WTC11 (cell line): Measurements from ENCODE around the gene WNT11. TPM values are rescaled to one million over a fixed set of nuclear protein-coding genes. Genes with fewer than 3 reads are reported as not detected.
A peak's percentile ranks its signal among the peaks of the same experiment; 100 is the strongest.

ENCODE experiments used
- ATAC-seq: fragments of 200-7000 bp; cut with Tn5 transposase; 2 replicates; pipeline ENCODE4 v1.10.0; 2021; ENCODE audit warnings: mild to moderate bottlenecking, moderate library complexity
- Bru-seq: library from RNA; stranded (reverse); fragments of 400-500 nt; gene quantifications from one replicate; lab custom pipeline; 2021; lab: Mats Ljungman, UMichigan
- CTCF ChIA-PET: fragments of 300-600 bp; sonication (Branson Sonifier 250); formaldehyde crosslinking; loops from one replicate; lab custom pipeline; 2021; ENCODE audit warnings: antibody characterized with exemption; lab: Charles Lee
- POLR2A ChIA-PET: fragments of 350-600 bp; sonication (Branson Sonifier 250); formaldehyde crosslinking; loops from one replicate; lab custom pipeline; 2021; ENCODE audit warnings: antibody characterized with exemption; lab: Charles Lee
- DNase-seq: peaks from one replicate; pipeline ENCODE4 v3.0.0; 2021; ENCODE audit warnings: low spot score
- H3K27ac Mint-ChIP-seq: 2 replicates; pipeline ENCODE4 v1.8.0; 2021; ENCODE audit warnings: mixed read lengths
- H3K27me3 Mint-ChIP-seq: 2 replicates; pipeline ENCODE4 v1.8.0; 2021; ENCODE audit warnings: low read depth, mild to moderate bottlenecking, moderate library complexity, mixed read lengths
- H3K36me3 Mint-ChIP-seq: 2 replicates; pipeline ENCODE4 v1.8.0; 2021; ENCODE audit warnings: mixed read lengths
- H3K4me1 Mint-ChIP-seq: 2 replicates; pipeline ENCODE4 v1.8.0; 2022; ENCODE audit warnings: mixed read lengths
- H3K4me3 Mint-ChIP-seq: 2 replicates; pipeline ENCODE4 v1.8.0; 2021; ENCODE audit warnings: mild to moderate bottlenecking, moderate library complexity, mixed read lengths
- H3K9me3 Mint-ChIP-seq: 2 replicates; pipeline ENCODE4 v1.8.0; 2021; ENCODE audit warnings: mixed read lengths
- ARID4B ChIP-seq: sonication (generic); formaldehyde crosslinking; IDR thresholded peaks from 2 replicates; pipeline ENCODE4 v1.8.0; 2023; ENCODE audit warnings: missing genetic modification reagents, mild to moderate bottlenecking, borderline replicate concordance
- ATF1 ChIP-seq: sonication (generic); formaldehyde crosslinking; IDR thresholded peaks from 2 replicates; pipeline ENCODE4 v1.8.1; 2023; ENCODE audit warnings: mild to moderate bottlenecking, moderate library complexity, missing genetic modification reagents
- ELF4 ChIP-seq: sonication (generic); formaldehyde crosslinking; IDR thresholded peaks from 2 replicates; pipeline ENCODE4 v1.8.1; 2022; ENCODE audit warnings: low read depth, mild to moderate bottlenecking, moderate library complexity, missing genetic modification reagents
- FOXJ3 ChIP-seq: sonication (generic); formaldehyde crosslinking; IDR thresholded peaks from 2 replicates; pipeline ENCODE4 v1.9.0; 2021; ENCODE audit warnings: missing genetic modification reagents, mild to moderate bottlenecking, borderline replicate concordance
- FOXK1 ChIP-seq: sonication (generic); formaldehyde crosslinking; IDR thresholded peaks from 2 replicates; pipeline ENCODE4 v1.8.0; 2022; ENCODE audit warnings: mild to moderate bottlenecking, moderate library complexity, missing genetic modification reagents
- FOXP1 ChIP-seq: sonication (generic); formaldehyde crosslinking; IDR thresholded peaks from 2 replicates; pipeline ENCODE4 v1.8.0; 2022; ENCODE audit warnings: missing genetic modification reagents, mild to moderate bottlenecking, moderate library complexity, borderline replicate concordance
- GABPB1 ChIP-seq: sonication (generic); formaldehyde crosslinking; IDR thresholded peaks from 2 replicates; pipeline ENCODE4 v1.8.1; 2023; ENCODE audit warnings: mild to moderate bottlenecking, missing genetic modification reagents
- HMGA2 ChIP-seq: fragments of 250-450 bp; sonication (Bioruptor Pico); IDR thresholded peaks from 2 replicates; pipeline ENCODE4 v1.4.0; 2021; ENCODE audit warnings: mild to moderate bottlenecking, moderate library complexity
- HMGXB4 ChIP-seq: sonication (generic); formaldehyde crosslinking; IDR thresholded peaks from 2 replicates; pipeline ENCODE4 v1.8.1; 2023; ENCODE audit warnings: mild to moderate bottlenecking, moderate library complexity, missing genetic modification reagents
- NFATC4 ChIP-seq: fragments of 250-450 bp; sonication (Bioruptor Pico); IDR thresholded peaks from 2 replicates; pipeline ENCODE4 v1.9.0; 2021; ENCODE audit warnings: mild to moderate bottlenecking
- NR2C2 ChIP-seq: sonication (generic); formaldehyde crosslinking; IDR thresholded peaks from 2 replicates; pipeline ENCODE4 v1.8.0; 2022; ENCODE audit warnings: mild to moderate bottlenecking, missing genetic modification reagents
- TP53 ChIP-seq: sonication (generic); formaldehyde crosslinking; IDR thresholded peaks from 2 replicates; pipeline ENCODE4 v1.8.1; 2023; ENCODE audit warnings: mild to moderate bottlenecking, missing genetic modification reagents
- ZNF219 ChIP-seq: sonication (generic); formaldehyde crosslinking; IDR thresholded peaks from 2 replicates; pipeline ENCODE4 v1.8.0; 2023; ENCODE audit warnings: missing genetic modification reagents, mild to moderate bottlenecking, borderline replicate concordance
- ZNF263 ChIP-seq: sonication (generic); formaldehyde crosslinking; IDR thresholded peaks from 2 replicates; pipeline ENCODE4 v1.8.1; 2022; ENCODE audit warnings: low read depth, mild to moderate bottlenecking, moderate library complexity, missing genetic modification reagents
- ZSCAN18 ChIP-seq: fragments of 250-450 bp; sonication (Bioruptor Pico); IDR thresholded peaks from 2 replicates; pipeline ENCODE4 v2.1.2; 2022; ENCODE audit warnings: mild to moderate bottlenecking, moderate library complexity
- long read RNA-seq, 3 experiments: library from RNA in 1 of 3; library from capped mRNA in 1 of 3; library from polyadenylated mRNA in 1 of 3; unstranded in 2 of 3; stranded (forward) in 1 of 3; transcript quantifications; one replicate each; pipeline ENCODE4 v2.0.0, GENCODE V29; 2021
- total RNA-seq: library from RNA; stranded (reverse); gene quantifications from 3 replicates; pipeline ENCODE4 v1.2.3, GENCODE V29; 2021
- TF ChIP-seq, protein P1 (sequence below): fragments of 250-450 bp; sonication (Bioruptor Pico); IDR thresholded peaks from 2 replicates; pipeline ENCODE4 v1.9.0; 2021; ENCODE audit warnings: moderate library complexity, mild to moderate bottlenecking, inconsistent platforms, borderline replicate concordance
- TF ChIP-seq, protein P2 (sequence below): sonication (generic); formaldehyde crosslinking; IDR thresholded peaks from 2 replicates; pipeline ENCODE4 v1.8.0; 2022; ENCODE audit warnings: missing genetic modification reagents
- TF ChIP-seq, protein P3 (sequence below): fragments of 250-450 bp; sonication (Bioruptor Pico); IDR thresholded peaks from 2 replicates; pipeline ENCODE4 v1.9.0; 2021; ENCODE audit warnings: mild to moderate bottlenecking
- TF ChIP-seq, protein P4 (sequence below): sonication (generic); formaldehyde crosslinking; IDR thresholded peaks from 2 replicates; pipeline ENCODE4 v1.8.0; 2023; ENCODE audit warnings: missing genetic modification reagents
- TF ChIP-seq, protein P5 (sequence below): sonication (generic); formaldehyde crosslinking; IDR thresholded peaks from 2 replicates; pipeline ENCODE4 v1.8.1; 2022; ENCODE audit warnings: mild to moderate bottlenecking, moderate library complexity, missing genetic modification reagents
- TF ChIP-seq, protein P6 (sequence below): sonication (generic); formaldehyde crosslinking; IDR thresholded peaks from 2 replicates; pipeline ENCODE4 v1.8.0; 2022; ENCODE audit warnings: mild to moderate bottlenecking, missing genetic modification reagents

Gene WNT11
- 0.32 to 0.89 TPM (median 0.79 TPM) in 3 replicates for total RNA-seq
- percentile 15 among the genes with signal in this experiment for Bru-seq, nascent RNA
- long read RNA-seq, experiment 1, partial matches to known transcripts = 0 of 1 reads
- long read RNA-seq, experiment 1, other reads (novel, unspliced or antisense) = 1 of 1 reads
- long read RNA-seq, experiment 2 = 0 reads
- long read RNA-seq, experiment 3 = 0 reads

GRCh38 chr11:76206327-76207081 lies at the start of gene WNT11:
TSS of gene WNT11 (minus strand) at chr11:76206502. CDS start at chr11:76206407, 95 bp downstream.
- H3K4me1 Mint-ChIP-seq = peaks cover 17% of the 10 kb centered on the region
- ATAC-seq (peak; percentile 11), DNase-seq (peak; percentile 70)
- H3K27ac Mint-ChIP-seq = no peak within 1 kb of the TSS
- H3K27me3 Mint-ChIP-seq = peaks cover 92% of the 10 kb centered on the region
- H3K4me3 Mint-ChIP-seq = peak within 1 kb of the TSS; percentile 79
- POLR2A ChIA-PET = no interaction called here
- no peaks in the 10 kb centered on the region for H3K36me3 Mint-ChIP-seq
- no peaks in the 10 kb centered on the region for H3K9me3 Mint-ChIP-seq
- CTCF ChIA-PET = interaction anchor here (1.0 to 9.5 kb wide), 28 partner anchors 12 to 480 kb away, joined by 3 to 219 read pairs (median 26); no protein-coding TSS in a partner anchor
- TF ChIP-seq, protein P1, sequence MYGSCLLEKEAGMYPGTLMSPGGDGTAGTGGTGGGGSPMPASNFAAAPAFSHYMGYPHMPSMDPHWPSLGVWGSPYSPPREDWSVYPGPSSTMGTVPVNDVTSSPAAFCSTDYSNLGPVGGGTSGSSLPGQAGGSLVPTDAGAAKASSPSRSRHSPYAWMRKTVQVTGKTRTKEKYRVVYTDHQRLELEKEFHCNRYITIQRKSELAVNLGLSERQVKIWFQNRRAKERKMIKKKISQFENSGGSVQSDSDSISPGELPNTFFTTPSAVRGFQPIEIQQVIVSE (CRISPR knock-in tag) = no peak
- TF ChIP-seq, protein P2, sequence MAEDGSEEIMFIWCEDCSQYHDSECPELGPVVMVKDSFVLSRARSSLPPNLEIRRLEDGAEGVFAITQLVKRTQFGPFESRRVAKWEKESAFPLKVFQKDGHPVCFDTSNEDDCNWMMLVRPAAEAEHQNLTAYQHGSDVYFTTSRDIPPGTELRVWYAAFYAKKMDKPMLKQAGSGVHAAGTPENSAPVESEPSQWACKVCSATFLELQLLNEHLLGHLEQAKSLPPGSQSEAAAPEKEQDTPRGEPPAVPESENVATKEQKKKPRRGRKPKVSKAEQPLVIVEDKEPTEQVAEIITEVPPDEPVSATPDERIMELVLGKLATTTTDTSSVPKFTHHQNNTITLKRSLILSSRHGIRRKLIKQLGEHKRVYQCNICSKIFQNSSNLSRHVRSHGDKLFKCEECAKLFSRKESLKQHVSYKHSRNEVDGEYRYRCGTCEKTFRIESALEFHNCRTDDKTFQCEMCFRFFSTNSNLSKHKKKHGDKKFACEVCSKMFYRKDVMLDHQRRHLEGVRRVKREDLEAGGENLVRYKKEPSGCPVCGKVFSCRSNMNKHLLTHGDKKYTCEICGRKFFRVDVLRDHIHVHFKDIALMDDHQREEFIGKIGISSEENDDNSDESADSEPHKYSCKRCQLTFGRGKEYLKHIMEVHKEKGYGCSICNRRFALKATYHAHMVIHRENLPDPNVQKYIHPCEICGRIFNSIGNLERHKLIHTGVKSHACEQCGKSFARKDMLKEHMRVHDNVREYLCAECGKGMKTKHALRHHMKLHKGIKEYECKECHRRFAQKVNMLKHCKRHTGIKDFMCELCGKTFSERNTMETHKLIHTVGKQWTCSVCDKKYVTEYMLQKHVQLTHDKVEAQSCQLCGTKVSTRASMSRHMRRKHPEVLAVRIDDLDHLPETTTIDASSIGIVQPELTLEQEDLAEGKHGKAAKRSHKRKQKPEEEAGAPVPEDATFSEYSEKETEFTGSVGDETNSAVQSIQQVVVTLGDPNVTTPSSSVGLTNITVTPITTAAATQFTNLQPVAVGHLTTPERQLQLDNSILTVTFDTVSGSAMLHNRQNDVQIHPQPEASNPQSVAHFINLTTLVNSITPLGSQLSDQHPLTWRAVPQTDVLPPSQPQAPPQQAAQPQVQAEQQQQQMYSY (CRISPR knock-in tag) = peak; percentile 31
- TF ChIP-seq GABPB1 (CRISPR knock-in tag) = no peak
- peak; percentile 51; the same call in 1 of the 2 replicates for TF ChIP-seq TP53 (CRISPR knock-in tag)
- no peak for TF ChIP-seq HMGA2
- TF ChIP-seq ATF1 (CRISPR knock-in tag) = no peak
- TF ChIP-seq ELF4 (CRISPR knock-in tag) = 0 out of 2 replicates have a peak, but pooled peaks have one; percentile 63
- peak; percentile 56; the same call in 1 of the 2 replicates for TF ChIP-seq HMGXB4 (CRISPR knock-in tag)
- TF ChIP-seq ARID4B (CRISPR knock-in tag) = no peak
- no peak for TF ChIP-seq NR2C2 (CRISPR knock-in tag)
- TF ChIP-seq, protein P3, sequence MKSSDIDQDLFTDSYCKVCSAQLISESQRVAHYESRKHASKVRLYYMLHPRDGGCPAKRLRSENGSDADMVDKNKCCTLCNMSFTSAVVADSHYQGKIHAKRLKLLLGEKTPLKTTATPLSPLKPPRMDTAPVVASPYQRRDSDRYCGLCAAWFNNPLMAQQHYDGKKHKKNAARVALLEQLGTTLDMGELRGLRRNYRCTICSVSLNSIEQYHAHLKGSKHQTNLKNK = no peak
- TF ChIP-seq ZSCAN18 = no peak
- TF ChIP-seq ZNF263 (CRISPR knock-in tag) = peak; percentile 45; the same call in 1 of the 2 replicates
- no peak for TF ChIP-seq NFATC4
- no peak for TF ChIP-seq FOXJ3 (CRISPR knock-in tag)
- TF ChIP-seq ZNF219 = no peak
- no peak for TF ChIP-seq FOXP1
- TF ChIP-seq, protein P4, sequence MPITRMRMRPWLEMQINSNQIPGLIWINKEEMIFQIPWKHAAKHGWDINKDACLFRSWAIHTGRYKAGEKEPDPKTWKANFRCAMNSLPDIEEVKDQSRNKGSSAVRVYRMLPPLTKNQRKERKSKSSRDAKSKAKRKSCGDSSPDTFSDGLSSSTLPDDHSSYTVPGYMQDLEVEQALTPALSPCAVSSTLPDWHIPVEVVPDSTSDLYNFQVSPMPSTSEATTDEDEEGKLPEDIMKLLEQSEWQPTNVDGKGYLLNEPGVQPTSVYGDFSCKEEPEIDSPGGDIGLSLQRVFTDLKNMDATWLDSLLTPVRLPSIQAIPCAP (CRISPR knock-in tag) = no peak
- TF ChIP-seq FOXK1 (CRISPR knock-in tag) = no peak; the same call in none of the 2 replicates
- TF ChIP-seq, protein P5, sequence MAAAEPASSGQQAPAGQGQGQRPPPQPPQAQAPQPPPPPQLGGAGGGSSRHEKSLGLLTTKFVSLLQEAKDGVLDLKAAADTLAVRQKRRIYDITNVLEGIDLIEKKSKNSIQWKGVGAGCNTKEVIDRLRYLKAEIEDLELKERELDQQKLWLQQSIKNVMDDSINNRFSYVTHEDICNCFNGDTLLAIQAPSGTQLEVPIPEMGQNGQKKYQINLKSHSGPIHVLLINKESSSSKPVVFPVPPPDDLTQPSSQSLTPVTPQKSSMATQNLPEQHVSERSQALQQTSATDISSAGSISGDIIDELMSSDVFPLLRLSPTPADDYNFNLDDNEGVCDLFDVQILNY = peak; percentile 51
- TF ChIP-seq, protein P6, sequence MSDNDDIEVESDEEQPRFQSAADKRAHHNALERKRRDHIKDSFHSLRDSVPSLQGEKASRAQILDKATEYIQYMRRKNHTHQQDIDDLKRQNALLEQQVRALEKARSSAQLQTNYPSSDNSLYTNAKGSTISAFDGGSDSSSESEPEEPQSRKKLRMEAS (CRISPR knock-in tag) = no peak; the same call in 1 of the 2 replicates
